Measurements from ENCODE around the gene KAT6B.

KAT6B gene

GRCh38 chr10:75080554-75080953 is 254.2 kb downstream of the KAT6B start:
- no peak overlapping the region for H3K4me3 Mint-ChIP-seq
- no peak for DNase-seq
- H3K27me3 Mint-ChIP-seq (ENCODE audit: low read depth, poor library complexity), result peaks cover 38% of the 10 kb centered on the region
- TF ChIP-seq CTCF (IDR thresholded peaks at IDR 0.05), result no peak
- H3K27ac Mint-ChIP-seq, result no peak overlapping the region
- peaks cover 20% of the 10 kb centered on the region for H3K9me3 Mint-ChIP-seq
- H3K4me1 Mint-ChIP-seq, result peaks cover 45% of the 10 kb centered on the region
- no peaks in the 10 kb centered on the region for H3K36me3 Mint-ChIP-seq (ENCODE audit: low read depth)

DNA sequence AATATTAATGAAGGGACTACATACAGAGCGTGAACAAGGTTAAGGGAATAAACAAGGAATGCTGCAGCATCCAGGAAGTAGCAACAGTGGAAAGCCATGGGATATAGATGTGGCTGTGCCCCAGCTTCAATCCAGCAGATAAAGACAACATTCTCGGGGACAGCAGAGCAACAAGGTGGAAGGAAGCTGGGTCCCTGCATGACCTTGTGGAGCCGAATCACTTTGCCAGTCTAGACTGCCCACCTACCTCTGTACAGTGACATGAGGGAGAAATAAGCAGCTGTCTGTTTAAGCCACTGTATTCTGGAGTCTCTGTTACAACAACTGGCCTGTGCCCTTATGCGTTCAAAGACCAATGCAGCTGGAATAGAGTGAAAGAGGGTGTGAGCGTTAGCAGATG is 255.0 kb downstream of the KAT6B start:
- Mint-ChIP-seq H3K27me3 (ENCODE audit: low read depth, poor library complexity) (peaks cover 32% of the 10 kb centered on the region), H3K4me1 (peaks cover 48% of the 10 kb centered on the region), H3K36me3 (ENCODE audit: low read depth) (no peaks in the 10 kb centered on the region), H3K27ac (no peak overlapping the region), H3K4me3 (no peak overlapping the region), H3K9me3 (peaks cover 20% of the 10 kb centered on the region)
- no peak for TF ChIP-seq CTCF (IDR thresholded peaks at IDR 0.05)
- no peak for DNase-seq
